ENCODE data around the gene PCDHB5. TPM values are rescaled to one million over a fixed set of nuclear protein-coding genes. Genes with fewer than 3 reads are reported as not detected.
"Not testable (repeated sequence)": the region's sequence is repeated elsewhere in the genome, so short reads cannot be mapped to it uniquely, and the experiment has no call there.

PCDHB5 gene
- total RNA-seq, 2 donors from 2014 or later: 4.3 to 10.6 TPM

DNA sequence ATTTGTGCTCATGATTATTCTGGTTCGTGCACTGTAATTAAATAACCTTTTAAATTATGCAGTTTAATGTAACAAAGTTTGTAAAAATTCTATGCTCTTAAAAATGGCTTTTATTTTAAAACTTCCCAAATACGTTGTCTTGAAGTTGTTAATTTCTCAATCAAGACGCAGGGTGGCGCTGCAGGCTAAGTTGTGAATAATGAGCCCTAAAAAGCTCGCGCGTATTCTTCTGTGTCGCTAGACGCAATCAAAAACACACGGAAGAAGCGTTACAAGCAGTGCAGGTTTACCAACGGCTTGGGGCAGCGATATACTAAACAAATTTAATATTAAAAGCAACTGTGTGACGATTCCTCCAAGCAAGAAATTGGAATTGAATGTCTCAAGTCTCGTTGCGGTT is 13.4 kb upstream of the PCDHB5 start, which contains the start of gene PCDHB4:
Gene PCDHB4 (plus strand): TSS at position 256 of the 400 bp plus-strand sequence. CDS start 181 bp downstream, outside the sequence.
- ATAC-seq: peak; percentile 55
- peak; percentile 48 to 72 (median 68) for DNase-seq
- Histone ChIP-seq H3K4me1 (no peaks in the 10 kb centered on the region), H3K36me3 (replicated peaks in 1 of 2; ENCODE audit: insufficient read depth in 1 of 2, low read depth in 2 of 2) (no peaks in the 10 kb centered on the region), H3K27ac (peak within 1 kb of the TSS in 3 of 4 donors; percentile 36 to 68 (median 56)), H3K9me3 (no peaks in the 10 kb centered on the region), H3K4me3 (no peak within 1 kb of the TSS), H3K27me3 (no peaks in the 10 kb centered on the region)
- 13 to 19% methylated on average over 16 of the region's 16 CpGs for WGBS, 2 donors
- intact Hi-C loops (cut with DNase I): no loop called here
- peak in 2 of 3 donors; percentile 37 to 39 for TF ChIP-seq POLR2A (IDR thresholded peaks at IDR 0.05)
- peak in 5 of 7 experiments; percentile 37 to 61 (median 50) for TF ChIP-seq CTCF (IDR thresholded peaks at IDR 0.05)

GRCh38 chr5:141121985-141122384 is 13.0 kb upstream of the PCDHB5 start:
- peak in 2 of 4 donors; percentile 15 to 20 for DNase-seq
- no peaks in the 10 kb centered on the region for H3K9me3 ChIP-seq
- H3K4me1 ChIP-seq: no peaks in the 10 kb centered on the region
- WGBS, 2 donors: 14 to 30% methylated on average over 12 of the region's 12 CpGs
- H3K27ac ChIP-seq: peak overlapping the region in 3 of 4 donors; percentile 36 to 68 (median 56)
- TF ChIP-seq POLR2A (IDR thresholded peaks at IDR 0.05): peak in 1 of 3 donors; percentile 11
- TF ChIP-seq CTCF (IDR thresholded peaks at IDR 0.05): no peak
- intact Hi-C loops (cut with DNase I): no loop called here
- no peaks in the 10 kb centered on the region for H3K36me3 ChIP-seq (replicated peaks in 1 of 2; ENCODE audit: insufficient read depth in 1 of 2, low read depth in 2 of 2)
- no peaks in the 10 kb centered on the region for H3K27me3 ChIP-seq
- no peak overlapping the region for H3K4me3 ChIP-seq
- ATAC-seq: no peak

DNA sequence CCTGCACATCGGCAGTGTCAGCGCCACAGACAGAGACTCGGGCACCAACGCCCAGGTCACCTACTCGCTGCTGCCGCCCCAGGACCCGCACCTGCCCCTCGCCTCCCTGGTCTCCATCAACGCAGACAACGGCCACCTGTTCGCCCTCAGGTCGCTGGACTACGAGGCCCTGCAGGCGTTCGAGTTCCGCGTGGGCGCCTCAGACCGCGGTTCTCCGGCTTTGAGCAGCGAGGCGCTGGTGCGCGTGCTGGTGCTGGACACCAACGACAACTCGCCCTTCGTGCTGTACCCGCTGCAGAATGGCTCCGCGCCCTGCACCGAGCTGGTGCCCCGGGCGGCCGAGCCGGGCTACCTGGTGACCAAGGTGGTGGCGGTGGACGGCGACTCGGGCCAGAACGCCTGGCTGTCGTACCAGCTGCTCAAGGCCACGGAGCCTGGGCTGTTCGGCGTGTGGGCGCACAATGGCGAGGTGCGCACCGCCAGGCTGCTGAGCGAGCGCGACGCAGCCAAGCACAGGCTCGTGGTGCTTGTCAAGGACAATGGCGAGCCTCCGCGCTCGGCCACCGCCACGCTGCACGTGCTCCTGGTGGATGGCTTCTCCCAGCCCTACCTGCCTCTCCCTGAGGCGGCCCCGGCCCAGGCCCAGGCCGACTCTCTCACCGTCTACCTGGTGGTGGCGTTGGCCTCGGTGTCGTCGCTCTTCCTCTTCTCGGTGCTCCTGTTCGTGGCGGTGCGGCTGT is 11.4 kb upstream of the PCDHB5 start:
- ATAC-seq; H3K27me3 ChIP-seq; H3K4me1 ChIP-seq; intact Hi-C loops (cut with DNase I); H3K27ac ChIP-seq; H3K9me3 ChIP-seq; DNase-seq; H3K4me3 ChIP-seq; H3K36me3 ChIP-seq (replicated peaks in 1 of 2; ENCODE audit: insufficient read depth in 1 of 2, low read depth in 2 of 2): not testable (repeated sequence)
- 29 to 63% methylated on average over 8 to 42 of the region's 73 CpGs for WGBS, 2 donors

DNA sequence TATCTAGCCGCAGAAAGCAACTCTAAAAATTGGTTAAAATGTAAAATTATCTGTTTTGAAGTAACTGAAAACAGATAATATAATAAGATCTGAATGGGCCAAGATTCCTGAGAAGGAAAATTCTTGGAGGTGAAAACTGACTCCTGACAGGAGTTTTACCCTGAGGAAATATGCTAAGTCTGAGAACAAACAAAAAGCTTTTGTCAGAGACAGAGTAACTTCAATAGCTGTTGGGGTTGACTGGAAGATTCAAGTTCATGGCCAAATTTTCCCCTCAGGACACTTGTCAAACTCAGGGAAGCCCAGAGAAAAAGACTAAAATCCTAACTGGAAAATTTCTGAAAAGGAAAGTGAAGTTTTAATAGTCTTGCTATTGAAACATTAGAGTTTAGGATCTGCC is 7.7 kb upstream of the PCDHB5 start:
- no peak overlapping the region for H3K4me3 ChIP-seq
- WGBS, 2 donors: 83 to 91% methylated on average over 1 of the region's 1 CpG
- H3K9me3 ChIP-seq: no peaks in the 10 kb centered on the region
- TF ChIP-seq CTCF (IDR thresholded peaks at IDR 0.05) (no peak), POLR2A (IDR thresholded peaks at IDR 0.05) (no peak)
- DNase-seq: no peak
- H3K27me3 ChIP-seq: no peaks in the 10 kb centered on the region
- no peak for ATAC-seq
- H3K27ac ChIP-seq: no peak overlapping the region
- H3K4me1 ChIP-seq: no peaks in the 10 kb centered on the region
- H3K36me3 ChIP-seq (replicated peaks in 1 of 2; ENCODE audit: insufficient read depth in 1 of 2, low read depth in 2 of 2): no peaks in the 10 kb centered on the region
- intact Hi-C loops (cut with DNase I): no loop called here

- Histone ChIP-seq H3K36me3 (replicated peaks in 1 of 2; ENCODE audit: insufficient read depth in 1 of 2, low read depth in 2 of 2) (no peaks in the 10 kb centered on the region), H3K4me1 (peaks cover 5% of the 10 kb centered on the region), H3K9me3 (peaks cover 0 to 37% (median 0%) of the 10 kb centered on the region in 3 donors), H3K4me3 (peak overlapping the region in 1 of 2 donors; percentile 40), H3K27me3 (no peaks in the 10 kb centered on the region), H3K27ac (peak overlapping the region in 2 of 4 donors; percentile 19 to 69)
- ATAC-seq (no peak), DNase-seq (no peak)
- WGBS, 2 donors: 33 to 54% methylated on average over 19 of the region's 19 CpGs
- intact Hi-C loops (cut with DNase I): no loop called here
- TF ChIP-seq POLR2A (IDR thresholded peaks at IDR 0.05) (no peak), CTCF (IDR thresholded peaks at IDR 0.05) (no peak)
These were observed 786 bp downstream of the PCDHB5 start for GRCh38 chr5:141135718-141136266.

DNA sequence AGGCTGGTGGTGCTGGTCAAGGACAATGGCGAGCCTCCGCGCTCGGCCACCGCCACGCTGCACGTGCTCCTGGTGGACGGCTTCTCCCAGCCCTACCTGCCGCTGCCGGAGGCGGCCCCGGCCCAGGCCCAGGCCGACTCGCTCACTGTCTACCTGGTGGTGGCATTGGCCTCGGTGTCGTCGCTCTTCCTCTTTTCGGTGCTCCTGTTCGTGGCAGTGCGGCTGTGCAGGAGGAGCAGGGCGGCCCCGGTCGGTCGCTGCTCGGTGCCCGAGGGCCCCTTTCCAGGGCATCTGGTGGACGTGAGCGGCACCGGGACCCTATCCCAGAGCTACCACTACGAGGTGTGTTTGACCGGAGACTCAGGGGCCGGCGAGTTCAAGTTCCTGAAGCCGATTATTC is 2.3 kb downstream of the PCDHB5 start:
- WGBS, 2 donors: 38 to 69% methylated on average over 13 to 30 of the region's 34 CpGs
- H3K4me3 ChIP-seq; H3K27me3 ChIP-seq; H3K36me3 ChIP-seq (replicated peaks in 1 of 2; ENCODE audit: insufficient read depth in 1 of 2, low read depth in 2 of 2); H3K27ac ChIP-seq; intact Hi-C loops (cut with DNase I); H3K4me1 ChIP-seq; DNase-seq; ATAC-seq: not testable (repeated sequence)
- peaks cover 0 to 37% (median 0%) of the 10 kb centered on the region in 3 donors for H3K9me3 ChIP-seq
